Liver (tissue), 9 donors: Measurements from ENCODE around the gene GPD2. TPM values are rescaled to one million over a fixed set of nuclear protein-coding genes. Genes with fewer than 3 reads are reported as not detected.

Experiments used
- DNase-seq: peaks from one replicate; pipeline ENCODE4 v3.0.0-alpha.2; 2017; ENCODE audit warnings: low spot score
- H3K27ac ChIP-seq, 2 donors: one replicate each; pipeline ENCODE4 v1.7.0; 2013; ENCODE audit warnings: inconsistent platforms in 2 of 2, low read length in 2 of 2, control low read depth in 1 of 2, low read depth in 1 of 2, mild to moderate bottlenecking in 1 of 2
- H3K27me3 ChIP-seq, 4 donors: one replicate each; pipeline versions ENCODE4 v1.6.1 to v1.7.0; 2013; ENCODE audit warnings: low read length in 3 of 4, inconsistent platforms in 1 of 4, mild to moderate bottlenecking in 1 of 4, moderate library complexity in 1 of 4; ENCODE audit not compliant: control insufficient read depth in 4 of 4, insufficient read depth in 4 of 4
- H3K36me3 ChIP-seq, 4 donors: one replicate each; pipeline versions ENCODE4 v1.6.1 to v1.7.0; 2013; ENCODE audit warnings: low read length in 3 of 4, mild to moderate bottlenecking in 3 of 4, low read depth in 1 of 4, moderate library complexity in 1 of 4; ENCODE audit not compliant: control insufficient read depth in 4 of 4, insufficient read depth in 3 of 4
- H3K4me1 ChIP-seq, 4 donors: one replicate each; pipeline versions ENCODE4 v1.6.1 to v1.7.0; 2013; ENCODE audit warnings: low read length in 3 of 4, mild to moderate bottlenecking in 3 of 4, moderate library complexity in 1 of 4; ENCODE audit not compliant: control insufficient read depth in 4 of 4, insufficient read depth in 4 of 4
- H3K4me3 ChIP-seq, 3 donors: one replicate each; pipeline versions ENCODE4 v1.6.1 to v1.7.0; 2013; ENCODE audit warnings: low read length in 3 of 3, control low read depth in 1 of 3, low read depth in 1 of 3, mild to moderate bottlenecking in 1 of 3
- H3K9ac ChIP-seq, 2 donors: one replicate each; pipeline ENCODE4 v1.7.0; 2013; ENCODE audit warnings: low read length in 2 of 2, mild to moderate bottlenecking in 2 of 2, moderate library complexity in 2 of 2, control low read depth in 1 of 2, low read depth in 1 of 2
- H3K9me3 ChIP-seq, 4 donors: one replicate each; pipeline versions ENCODE4 v1.6.1 to v1.7.0; 2013; ENCODE audit warnings: low read length in 3 of 4; ENCODE audit not compliant: control insufficient read depth in 4 of 4
- ATF3 ChIP-seq: IDR thresholded peaks from 2 replicates; pipeline ENCODE4 v1.6.1; 2016; ENCODE audit warnings: antibody characterized with exemption
- CTCF ChIP-seq: fragments of 150-350 bp; IDR thresholded peaks from 2 replicates; pipeline ENCODE4 v1.5.1; 2017; ENCODE audit warnings: improper control_type of control experiment, low read depth, low read length; ENCODE audit not compliant: missing input control
- EGR1 ChIP-seq, 2 donors: IDR thresholded peaks; 2 replicates each; pipeline ENCODE4 v1.6.1; 2016 to 2018; ENCODE audit warnings: antibody characterized with exemption in 2 of 2, low read depth in 2 of 2
- FOXA1 ChIP-seq: IDR thresholded peaks from 2 replicates; pipeline ENCODE4 v1.6.1; 2016; ENCODE audit warnings: antibody characterized with exemption
- FOXA2 ChIP-seq: IDR thresholded peaks from 2 replicates; pipeline ENCODE4 v1.6.1; 2016; ENCODE audit warnings: antibody characterized with exemption
- HNF4A ChIP-seq, 2 donors: conservative IDR thresholded peaks; 2 replicates each; pipeline ENCODE4 v1.6.1; 2016; ENCODE audit warnings: antibody characterized with exemption in 2 of 2, mild to moderate bottlenecking in 2 of 2
- HNF4G ChIP-seq: IDR thresholded peaks from 2 replicates; pipeline ENCODE4 v1.6.1; 2016; ENCODE audit warnings: antibody characterized with exemption
- JUND ChIP-seq, 2 donors: IDR thresholded peaks; 2 replicates each; pipeline ENCODE4 v1.6.1; 2016; ENCODE audit warnings: antibody characterized with exemption in 2 of 2
- MAX ChIP-seq: IDR thresholded peaks from 2 replicates; pipeline ENCODE4 v1.6.1; 2016; ENCODE audit warnings: antibody characterized with exemption
- NR2F2 ChIP-seq: IDR thresholded peaks from 2 replicates; pipeline ENCODE4 v1.6.1; 2016; ENCODE audit warnings: antibody characterized with exemption
- RAD21 ChIP-seq, 2 donors: IDR thresholded peaks; 2 replicates each; pipeline ENCODE4 v1.6.1; 2016; ENCODE audit warnings: antibody characterized with exemption in 2 of 2, mild to moderate bottlenecking in 2 of 2
- REST ChIP-seq: IDR thresholded peaks from 2 replicates; pipeline ENCODE4 v1.6.1; 2016; ENCODE audit warnings: antibody characterized with exemption, mild to moderate bottlenecking
- RXRA ChIP-seq, 2 donors: IDR thresholded peaks; 2 replicates each; pipeline ENCODE4 v1.6.1; 2017 to 2018; ENCODE audit warnings: antibody characterized with exemption in 2 of 2, mild to moderate bottlenecking in 1 of 2
- SP1 ChIP-seq: IDR thresholded peaks from 2 replicates; pipeline ENCODE4 v1.6.1; 2018; ENCODE audit warnings: antibody characterized with exemption, mild to moderate bottlenecking
- TAF1 ChIP-seq: conservative IDR thresholded peaks from 2 replicates; pipeline ENCODE4 v1.6.1; 2016; ENCODE audit warnings: antibody characterized with exemption, mild to moderate bottlenecking
- YY1 ChIP-seq: IDR thresholded peaks from 2 replicates; pipeline ENCODE4 v1.6.1; 2016; ENCODE audit warnings: antibody characterized with exemption, mild to moderate bottlenecking
- ZBTB33 ChIP-seq: IDR thresholded peaks from 2 replicates; pipeline ENCODE4 v1.6.1; 2016; ENCODE audit warnings: antibody characterized with exemption
- WGBS: extraction: QIAGEN DNeasy Blood & Tissue Kit; methylation state at CpG from one replicate; pipeline ENCODE4 v1.1.7; 2013; 5-methylcytosine and 5-hydroxymethylcytosine counted together
- polyA plus RNA-seq, 2 donors: library from polyadenylated mRNA; stranded (reverse) in 1 of 2; unstranded in 1 of 2; fragments of 200-250 nt in 1 of 2; fragments of >200 nt in 1 of 2; fragmentation: Nextera tagmentation in 1 of 2; extraction: Ambion mirVana in 1 of 2; gene quantifications; one replicate each; pipeline versions ENCODE4 v1.2.1 to v1.2.3, GENCODE V29; 2013 to 2015
- total RNA-seq, 2 donors: library from RNA; depleted of rRNA; stranded (reverse); fragments of >200 nt; gene quantifications; one replicate each; pipeline ENCODE4 v1.2.3, GENCODE V29; 2014
- donor health status: healthy.
- donor health status: healthy.
- donor health status: healthy.
- donor health status: healthy.
- donor health status: healthy.

GPD2 gene
- total and polyA plus RNA-seq, 4 donors: 1.4 to 14.3 (median 6.1) TPM

- H3K27ac ChIP-seq: no peak overlapping the region
- no peak overlapping the region for H3K4me3 ChIP-seq
- no peak overlapping the region for H3K9ac ChIP-seq
- H3K36me3 ChIP-seq: no peaks in the 10 kb centered on the region
- no peaks in the 10 kb centered on the region for H3K9me3 ChIP-seq
- TF ChIP-seq MAX (no peak), HNF4G (no peak), JUND (IDR thresholded peaks at IDR 0.05) (no peak), NR2F2 (no peak), RAD21 (IDR thresholded peaks at IDR 0.05) (no peak), FOXA1 (no peak), TAF1 (no peak), EGR1 (IDR thresholded peaks at IDR 0.05; ENCODE audit: low read depth in 2 of 2) (no peak), RXRA (IDR thresholded peaks at IDR 0.05) (no peak), REST (no peak), ZBTB33 (no peak), ATF3 (no peak), CTCF (no peak), HNF4A (conservative IDR thresholded peaks at IDR 0.05) (no peak), FOXA2 (no peak), YY1 (no peak), SP1 (no peak)
- DNase-seq: no peak
- 91% methylated on average over 8 of the region's 8 CpGs for WGBS
- H3K27me3 ChIP-seq: no peaks in the 10 kb centered on the region
- peaks cover 0 to 2% (median 0%) of the 10 kb centered on the region in 4 donors for H3K4me1 ChIP-seq
Measured at GRCh38 chr2:156457523-156458517, 21.6 kb downstream of the GPD2 start.
